ENCODE measurements around the gene PDPK1. TPM values are rescaled to one million over a fixed set of nuclear protein-coding genes. Genes with fewer than 3 reads are reported as not detected.

PDPK1 gene
- total RNA-seq, 2 donors from 2014 or later, result 29.2 to 30.3 TPM

GRCh38 chr16:2585651-2586081 is 47.8 kb downstream of the PDPK1 start:
- DNase-seq, result no peak
- Mint-ChIP-seq H3K27me3 (ENCODE audit: insufficient read depth) (no peaks in the 10 kb centered on the region), H3K27ac (peak overlapping the region; percentile 41), H3K9me3 (no peaks in the 10 kb centered on the region), H3K4me1 (no peaks in the 10 kb centered on the region), H3K36me3 (ENCODE audit: low read depth) (peaks cover 41% of the 10 kb centered on the region), H3K4me3 (no peak overlapping the region)
- Histone ChIP-seq H3K36me3 (ENCODE audit: control insufficient read depth, insufficient read depth, low read length) (peaks cover 29% of the 10 kb centered on the region), H3K4me3 (ENCODE audit: low read length) (no peak overlapping the region), H3K27ac (ENCODE audit: low read depth, low read length) (no peak overlapping the region), H3K9me3 (ENCODE audit: control insufficient read depth, low read length) (no peaks in the 10 kb centered on the region), H3K27me3 (ENCODE audit: control insufficient read depth, insufficient read depth, low read length, poor library complexity, severe bottlenecking) (no peaks in the 10 kb centered on the region), H3K9ac (ENCODE audit: extremely low read depth, low read length, poor library complexity, severe bottlenecking) (no peak overlapping the region), H3K4me1 (ENCODE audit: control insufficient read depth, insufficient read depth, low read length) (no peaks in the 10 kb centered on the region)
- 94 to 96% methylated on average over 18 to 25 of the region's 25 CpGs for WGBS, 2 experiments (ENCODE audit: insufficient coverage in 1 of 2, insufficient read length in 1 of 2)
- TF ChIP-seq CTCF (conservative IDR thresholded peaks at IDR 0.05), result no peak

- Mint-ChIP-seq H3K4me3 (no peak overlapping the region), H3K36me3 (ENCODE audit: low read depth) (peaks cover 42% of the 10 kb centered on the region), H3K27ac (peak overlapping the region; percentile 41), H3K9me3 (no peaks in the 10 kb centered on the region), H3K4me1 (no peaks in the 10 kb centered on the region), H3K27me3 (ENCODE audit: insufficient read depth) (no peaks in the 10 kb centered on the region)
- 82 to 87% methylated on average over 5 to 12 of the region's 12 CpGs for WGBS, 2 experiments (ENCODE audit: insufficient coverage in 1 of 2, insufficient read length in 1 of 2)
- TF ChIP-seq CTCF (conservative IDR thresholded peaks at IDR 0.05), result peak; percentile 70
- no peaks in the 10 kb centered on the region for H3K27me3 ChIP-seq (ENCODE audit: control insufficient read depth, insufficient read depth, low read length, poor library complexity, severe bottlenecking)
- no peak overlapping the region for H3K4me3 ChIP-seq (ENCODE audit: low read length)
- H3K9ac ChIP-seq (ENCODE audit: extremely low read depth, low read length, poor library complexity, severe bottlenecking), result no peak overlapping the region
- H3K27ac ChIP-seq (ENCODE audit: low read depth, low read length), result no peak overlapping the region
- no peaks in the 10 kb centered on the region for H3K9me3 ChIP-seq (ENCODE audit: control insufficient read depth, low read length)
- DNase-seq, result peak; percentile 69
- H3K36me3 ChIP-seq (ENCODE audit: control insufficient read depth, insufficient read depth, low read length), result peaks cover 31% of the 10 kb centered on the region
- no peaks in the 10 kb centered on the region for H3K4me1 ChIP-seq (ENCODE audit: control insufficient read depth, insufficient read depth, low read length)
Measured at GRCh38 chr16:2586241-2586640, 48.4 kb downstream of the PDPK1 start.

GRCh38 chr16:2586901-2587480 is 49.2 kb downstream of the PDPK1 start:
- H3K27me3 Mint-ChIP-seq (ENCODE audit: insufficient read depth), result no peaks in the 10 kb centered on the region

More at GRCh38 chr16:2586901-2587480, 49.2 kb downstream of the PDPK1 start:
- Mint-ChIP-seq H3K36me3 (ENCODE audit: low read depth) (peaks cover 42% of the 10 kb centered on the region), H3K27ac (no peak overlapping the region), H3K4me3 (no peak overlapping the region), H3K9me3 (no peaks in the 10 kb centered on the region), H3K4me1 (no peaks in the 10 kb centered on the region)
- no peak overlapping the region for H3K9ac ChIP-seq (ENCODE audit: extremely low read depth, low read length, poor library complexity, severe bottlenecking)
- TF ChIP-seq CTCF (conservative IDR thresholded peaks at IDR 0.05), result no peak
- no peaks in the 10 kb centered on the region for H3K27me3 ChIP-seq (ENCODE audit: control insufficient read depth, insufficient read depth, low read length, poor library complexity, severe bottlenecking)
- no peaks in the 10 kb centered on the region for H3K4me1 ChIP-seq (ENCODE audit: control insufficient read depth, insufficient read depth, low read length)
- peaks cover 32% of the 10 kb centered on the region for H3K36me3 ChIP-seq (ENCODE audit: control insufficient read depth, insufficient read depth, low read length)
- no peak overlapping the region for H3K27ac ChIP-seq (ENCODE audit: low read depth, low read length)
- H3K4me3 ChIP-seq (ENCODE audit: low read length), result no peak overlapping the region
- no peaks in the 10 kb centered on the region for H3K9me3 ChIP-seq (ENCODE audit: control insufficient read depth, low read length)
- 96 to 98% methylated on average over 11 to 14 of the region's 16 CpGs for WGBS, 2 experiments (ENCODE audit: insufficient coverage in 1 of 2, insufficient read length in 1 of 2)
- DNase-seq, result no peak
